Measurements from ENCODE around the gene CNN3.

The CNN3 gene

GRCh38 chr1:94926915-94927404 lies at the start of gene CNN3:
CNN3 (minus strand) TSS chr1:94927110; CDS start chr1:94926894, 216 bp downstream.
- peaks cover 42% of the 10 kb centered on the region for H3K79me2 ChIP-seq (ENCODE audit: insufficient read depth, low read length)
- TF ChIP-seq CTCF (conservative IDR thresholded peaks at IDR 0.05; ENCODE audit: low read length): no peak
- TF ChIP-seq EZH2phosphoT487 (IDR thresholded peaks at IDR 0.05; ENCODE audit: borderline replicate concordance): no peak
- H3K4me3 ChIP-seq (ENCODE audit: low read length, poor library complexity, severe bottlenecking): peak within 1 kb of the TSS; percentile 86
- peak within 1 kb of the TSS; percentile 92 for H2AFZ ChIP-seq (ENCODE audit: low read length)
- peak within 1 kb of the TSS; percentile 83 for H3K9ac ChIP-seq (ENCODE audit: low read depth, low read length, poor library complexity, severe bottlenecking)
- H3K4me1 ChIP-seq (ENCODE audit: insufficient read depth, low read length, poor library complexity, severe bottlenecking): peaks cover 43% of the 10 kb centered on the region
- no peaks in the 10 kb centered on the region for H3K36me3 ChIP-seq (ENCODE audit: insufficient read depth, low read length)
- peaks cover 19% of the 10 kb centered on the region for H4K20me1 ChIP-seq (ENCODE audit: insufficient read depth, low read length, poor library complexity, severe bottlenecking)
- H3K27me3 ChIP-seq (ENCODE audit: insufficient read depth, low read length, poor library complexity, severe bottlenecking): no peaks in the 10 kb centered on the region
- no peaks in the 10 kb centered on the region for H3K9me2 ChIP-seq (replicated peaks; ENCODE audit: low read depth, low read length)
- no peaks in the 10 kb centered on the region for H3K9me3 ChIP-seq (ENCODE audit: insufficient read depth, low read depth, low read length)
- no peaks in the 10 kb centered on the region for H3F3A ChIP-seq (ENCODE audit: low read depth)
- H3K4me2 ChIP-seq (ENCODE audit: low read depth, low read length, poor library complexity, severe bottlenecking): peak within 1 kb of the TSS; percentile 85

GRCh38 chr1:94974824-94975223 lies 47.9 kb upstream of the CNN3 start:
- Histone ChIP-seq H3K9me3 (ENCODE audit: insufficient read depth, low read depth, low read length) (no peaks in the 10 kb centered on the region), H3K4me1 (ENCODE audit: insufficient read depth, low read length, poor library complexity, severe bottlenecking) (peaks cover 24% of the 10 kb centered on the region), H3K4me3 (ENCODE audit: low read length, poor library complexity, severe bottlenecking) (no peak overlapping the region), H3K79me2 (ENCODE audit: insufficient read depth, low read length) (no peaks in the 10 kb centered on the region), H4K20me1 (ENCODE audit: insufficient read depth, low read length, poor library complexity, severe bottlenecking) (no peaks in the 10 kb centered on the region), H3K9ac (ENCODE audit: low read depth, low read length, poor library complexity, severe bottlenecking) (no peak overlapping the region), H3K4me2 (ENCODE audit: low read depth, low read length, poor library complexity, severe bottlenecking) (no peak overlapping the region), H3K9me2 (replicated peaks; ENCODE audit: low read depth, low read length) (no peaks in the 10 kb centered on the region), H3K36me3 (ENCODE audit: insufficient read depth, low read length) (no peaks in the 10 kb centered on the region), H2AFZ (ENCODE audit: low read length) (no peak overlapping the region), H3K27me3 (ENCODE audit: insufficient read depth, low read length, poor library complexity, severe bottlenecking) (no peaks in the 10 kb centered on the region), H3F3A (ENCODE audit: low read depth) (peaks cover 5% of the 10 kb centered on the region)
- TF ChIP-seq EZH2phosphoT487 (IDR thresholded peaks at IDR 0.05; ENCODE audit: borderline replicate concordance): no peak

GRCh38 chr1:94974241-94974640 lies 47.3 kb upstream of the CNN3 start:
- H3K9ac ChIP-seq (ENCODE audit: low read depth, low read length, poor library complexity, severe bottlenecking): no peak overlapping the region

More at GRCh38 chr1:94974241-94974640, 47.3 kb upstream of the CNN3 start:
- peaks cover 18% of the 10 kb centered on the region for H3K4me1 ChIP-seq (ENCODE audit: insufficient read depth, low read length, poor library complexity, severe bottlenecking)
- no peak for TF ChIP-seq CTCF (conservative IDR thresholded peaks at IDR 0.05; ENCODE audit: low read length)
- no peak for TF ChIP-seq EZH2phosphoT487 (IDR thresholded peaks at IDR 0.05; ENCODE audit: borderline replicate concordance)
- H3K27me3 ChIP-seq (ENCODE audit: insufficient read depth, low read length, poor library complexity, severe bottlenecking): no peaks in the 10 kb centered on the region
- peaks cover 1% of the 10 kb centered on the region for H3F3A ChIP-seq (ENCODE audit: low read depth)
- H3K9me3 ChIP-seq (ENCODE audit: insufficient read depth, low read depth, low read length): no peaks in the 10 kb centered on the region
- H3K9me2 ChIP-seq (replicated peaks; ENCODE audit: low read depth, low read length): no peaks in the 10 kb centered on the region
- H3K79me2 ChIP-seq (ENCODE audit: insufficient read depth, low read length): no peaks in the 10 kb centered on the region
- no peak overlapping the region for H2AFZ ChIP-seq (ENCODE audit: low read length)
- no peak overlapping the region for H3K4me2 ChIP-seq (ENCODE audit: low read depth, low read length, poor library complexity, severe bottlenecking)
- H3K4me3 ChIP-seq (ENCODE audit: low read length, poor library complexity, severe bottlenecking): no peak overlapping the region
- H3K36me3 ChIP-seq (ENCODE audit: insufficient read depth, low read length): no peaks in the 10 kb centered on the region
- H4K20me1 ChIP-seq (ENCODE audit: insufficient read depth, low read length, poor library complexity, severe bottlenecking): no peaks in the 10 kb centered on the region
